Activated T-helper 17 cell treated with anti-CD3 and anti-CD28 coated beads, Interleukin-2, amount 50 U/mL, for 72 hours (primary cell): ENCODE measurements around the gene KLHL26. TPM values are rescaled to one million over a fixed set of nuclear protein-coding genes. Genes with fewer than 3 reads are reported as not detected.

Experiments
- ATAC-seq: fragments of 150-1000 bp; cut with Tn5 transposase; replicated peaks from 2 replicates; pipeline ENCODE4 v1.10.0; 2021; ENCODE audit warnings: mild to moderate bottlenecking, moderate library complexity
- H3K27ac Mint-ChIP-seq: one replicate; pipeline ENCODE4 v1.8.0; 2022; ENCODE audit warnings: mixed read lengths
- H3K27me3 Mint-ChIP-seq: one replicate; pipeline ENCODE4 v1.8.0; 2022; ENCODE audit warnings: mixed read lengths
- H3K36me3 Mint-ChIP-seq: one replicate; pipeline ENCODE4 v1.8.0; 2022; ENCODE audit warnings: low read depth, mild to moderate bottlenecking, mixed read lengths
- H3K4me1 Mint-ChIP-seq: one replicate; pipeline ENCODE4 v1.8.0; 2022; ENCODE audit warnings: mixed read lengths
- H3K4me3 Mint-ChIP-seq: one replicate; pipeline ENCODE4 v1.8.0; 2022; ENCODE audit warnings: mild to moderate bottlenecking, mixed read lengths
- H3K9me3 Mint-ChIP-seq: one replicate; pipeline ENCODE4 v1.8.0; 2022; ENCODE audit warnings: mixed read lengths
- total RNA-seq, 2 donors: library from RNA; stranded (reverse); gene quantifications; one replicate each; pipeline ENCODE4 v1.2.3, GENCODE V29; 2022

KLHL26 gene
- total RNA-seq, 2 donors from 2014 or later, result 10.6 to 11.4 TPM

- ATAC-seq, result no peak
- no peak overlapping the region for H3K4me3 Mint-ChIP-seq
- H3K36me3 Mint-ChIP-seq, result no peaks in the 10 kb centered on the region
- peaks cover 5% of the 10 kb centered on the region for H3K4me1 Mint-ChIP-seq
- H3K9me3 Mint-ChIP-seq, result no peaks in the 10 kb centered on the region
- no peaks in the 10 kb centered on the region for H3K27me3 Mint-ChIP-seq
- peak overlapping the region; percentile 43 for H3K27ac Mint-ChIP-seq
Measured at GRCh38 chr19:18646535-18647370, 9.9 kb downstream of the KLHL26 start.

GRCh38 chr19:18647371-18647767 is 10.5 kb downstream of the KLHL26 start:
- Mint-ChIP-seq H3K4me3 (no peak overlapping the region), H3K9me3 (no peaks in the 10 kb centered on the region), H3K36me3 (no peaks in the 10 kb centered on the region), H3K27ac (no peak overlapping the region), H3K4me1 (peaks cover 5% of the 10 kb centered on the region), H3K27me3 (no peaks in the 10 kb centered on the region)
- ATAC-seq, result no peak

GRCh38 chr19:18647807-18648206 is 11.0 kb downstream of the KLHL26 start:
- Mint-ChIP-seq H3K27me3 (no peaks in the 10 kb centered on the region), H3K4me3 (no peak overlapping the region), H3K36me3 (no peaks in the 10 kb centered on the region), H3K9me3 (no peaks in the 10 kb centered on the region), H3K27ac (no peak overlapping the region), H3K4me1 (peaks cover 5% of the 10 kb centered on the region)
- no peak for ATAC-seq

DNA sequence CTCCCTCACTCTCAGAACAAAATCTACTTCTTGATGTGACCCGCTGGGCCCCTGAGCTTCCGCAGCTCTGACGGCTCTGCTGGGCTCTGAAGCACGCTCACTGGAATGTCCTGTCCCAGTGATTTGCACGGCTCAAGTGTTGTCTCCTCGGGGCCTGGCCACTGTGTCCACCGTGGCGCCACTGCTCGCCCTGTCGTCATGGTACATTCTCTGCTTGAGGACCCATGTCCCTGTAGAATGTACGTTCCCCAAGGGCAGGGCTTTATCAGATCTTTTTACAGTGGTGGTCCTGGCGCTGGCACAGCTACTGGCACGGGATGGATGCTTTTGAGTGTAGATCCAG is 12.1 kb downstream of the KLHL26 start:
- H3K27me3 Mint-ChIP-seq, result no peaks in the 10 kb centered on the region
- H3K4me1 Mint-ChIP-seq, result peaks cover 4% of the 10 kb centered on the region
- no peak overlapping the region for H3K27ac Mint-ChIP-seq
- no peaks in the 10 kb centered on the region for H3K36me3 Mint-ChIP-seq
- no peak for ATAC-seq
- H3K9me3 Mint-ChIP-seq, result no peaks in the 10 kb centered on the region
- H3K4me3 Mint-ChIP-seq, result no peak overlapping the region

GRCh38 chr19:18649371-18650020 is 12.7 kb downstream of the KLHL26 start:
- no peak overlapping the region for H3K27ac Mint-ChIP-seq
- no peaks in the 10 kb centered on the region for H3K36me3 Mint-ChIP-seq
- no peaks in the 10 kb centered on the region for H3K27me3 Mint-ChIP-seq
- no peak for ATAC-seq
- H3K4me3 Mint-ChIP-seq, result no peak overlapping the region
- no peaks in the 10 kb centered on the region for H3K9me3 Mint-ChIP-seq
- H3K4me1 Mint-ChIP-seq, result peaks cover 2% of the 10 kb centered on the region

DNA sequence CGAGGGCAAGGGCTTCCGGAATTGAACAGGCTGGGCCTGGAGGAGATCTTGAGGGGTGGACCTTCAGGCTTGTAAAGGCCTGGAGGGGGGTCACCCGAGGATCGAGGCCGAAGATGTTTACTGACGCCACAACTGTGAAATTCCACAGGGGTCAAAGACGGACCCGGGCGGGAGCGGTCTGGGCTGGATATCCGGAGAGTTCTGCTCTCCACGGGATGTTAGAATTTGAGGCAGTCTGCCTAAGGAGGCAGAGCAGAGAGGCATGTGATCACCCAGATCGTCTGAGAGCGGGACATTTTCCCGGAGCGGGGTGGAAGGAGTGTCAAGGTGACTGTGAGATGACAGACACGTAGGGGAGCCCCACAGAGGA is 13.2 kb downstream of the KLHL26 start:
- no peaks in the 10 kb centered on the region for H3K27me3 Mint-ChIP-seq
- no peak for ATAC-seq
- no peaks in the 10 kb centered on the region for H3K36me3 Mint-ChIP-seq
- H3K9me3 Mint-ChIP-seq, result no peaks in the 10 kb centered on the region
- H3K4me1 Mint-ChIP-seq, result peaks cover 6% of the 10 kb centered on the region
- H3K27ac Mint-ChIP-seq, result no peak overlapping the region
- H3K4me3 Mint-ChIP-seq, result no peak overlapping the region

DNA sequence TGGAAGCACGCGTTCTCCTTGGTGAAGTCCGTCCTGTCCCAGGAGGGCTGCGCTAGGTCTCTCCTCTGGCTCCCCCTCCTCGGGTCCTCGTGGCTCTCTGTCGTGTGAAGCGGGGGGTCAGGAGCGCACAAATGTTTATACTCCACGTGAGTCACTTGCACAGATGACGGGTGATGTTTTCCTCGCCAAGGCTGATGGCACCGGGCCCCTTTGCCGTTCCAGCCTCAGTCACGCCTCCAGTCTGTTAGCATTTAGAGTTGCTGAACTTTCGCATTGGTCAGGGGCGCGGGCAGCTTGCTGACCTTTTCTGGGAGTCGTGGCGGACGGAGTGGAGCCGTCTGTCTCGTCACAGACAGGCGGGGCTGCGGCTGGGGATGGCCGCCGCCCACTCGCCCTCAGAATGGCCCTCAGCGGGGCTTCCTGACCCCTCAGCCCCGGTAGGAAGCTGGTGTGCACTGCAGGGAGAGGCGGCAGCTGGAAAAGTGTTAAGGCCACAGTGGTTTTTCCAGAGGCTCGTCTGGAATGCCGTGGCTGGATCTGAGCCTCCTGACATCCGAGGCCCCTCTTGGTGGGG is 13.7 kb downstream of the KLHL26 start:
- Mint-ChIP-seq H3K27ac (no peak overlapping the region), H3K27me3 (no peaks in the 10 kb centered on the region), H3K4me1 (peaks cover 6% of the 10 kb centered on the region), H3K4me3 (no peak overlapping the region), H3K9me3 (no peaks in the 10 kb centered on the region), H3K36me3 (no peaks in the 10 kb centered on the region)
- ATAC-seq, result no peak

- no peak for ATAC-seq
- no peak overlapping the region for H3K27ac Mint-ChIP-seq
- H3K4me3 Mint-ChIP-seq, result no peak overlapping the region
- H3K27me3 Mint-ChIP-seq, result no peaks in the 10 kb centered on the region
- H3K4me1 Mint-ChIP-seq, result peaks cover 6% of the 10 kb centered on the region
- H3K36me3 Mint-ChIP-seq, result no peaks in the 10 kb centered on the region
- H3K9me3 Mint-ChIP-seq, result no peaks in the 10 kb centered on the region
Measured at GRCh38 chr19:18651300-18651699, 14.5 kb downstream of the KLHL26 start.

GRCh38 chr19:18651733-18652132 is 14.9 kb downstream of the KLHL26 start:
- H3K36me3 Mint-ChIP-seq, result no peaks in the 10 kb centered on the region
- no peak for ATAC-seq
- no peaks in the 10 kb centered on the region for H3K27me3 Mint-ChIP-seq
- no peak overlapping the region for H3K27ac Mint-ChIP-seq
- H3K4me3 Mint-ChIP-seq, result no peak overlapping the region
- H3K4me1 Mint-ChIP-seq, result peaks cover 7% of the 10 kb centered on the region
- no peaks in the 10 kb centered on the region for H3K9me3 Mint-ChIP-seq

DNA sequence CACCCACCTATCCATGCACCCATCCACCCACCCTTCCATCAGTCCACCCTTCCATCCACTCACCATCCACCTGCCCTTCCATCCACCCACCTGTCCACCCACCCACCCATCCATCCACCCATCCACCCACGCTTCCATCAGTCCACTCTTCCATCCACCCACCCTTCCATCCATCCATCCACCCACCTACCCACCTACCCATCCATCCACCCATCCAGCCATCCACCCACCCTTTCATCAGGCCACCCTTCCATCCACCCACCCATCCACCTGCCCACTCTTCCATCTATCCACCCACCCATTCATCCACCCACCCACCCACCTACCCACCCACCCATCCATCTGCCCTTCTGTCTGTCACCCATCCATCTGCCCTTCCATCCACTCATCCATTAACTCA is 17.0 kb downstream of the KLHL26 start:
- Mint-ChIP-seq H3K27me3 (no peaks in the 10 kb centered on the region), H3K36me3 (no peaks in the 10 kb centered on the region), H3K27ac (no peak overlapping the region), H3K4me3 (no peak overlapping the region), H3K9me3 (no peaks in the 10 kb centered on the region), H3K4me1 (peaks cover 22% of the 10 kb centered on the region)
- no peak for ATAC-seq

GRCh38 chr19:18654469-18654868 is 17.6 kb downstream of the KLHL26 start:
- Mint-ChIP-seq H3K27me3 (no peaks in the 10 kb centered on the region), H3K4me3 (no peak overlapping the region), H3K4me1 (peaks cover 25% of the 10 kb centered on the region), H3K9me3 (no peaks in the 10 kb centered on the region), H3K27ac (no peak overlapping the region), H3K36me3 (no peaks in the 10 kb centered on the region)
- ATAC-seq, result no peak

GRCh38 chr19:18655173-18655844 is 18.5 kb downstream of the KLHL26 start:
- Mint-ChIP-seq H3K4me1 (peaks cover 25% of the 10 kb centered on the region), H3K4me3 (no peak overlapping the region), H3K9me3 (no peaks in the 10 kb centered on the region), H3K36me3 (no peaks in the 10 kb centered on the region), H3K27me3 (no peaks in the 10 kb centered on the region), H3K27ac (no peak overlapping the region)
- ATAC-seq, result no peak

GRCh38 chr19:18656337-18657086 is 19.7 kb downstream of the KLHL26 start:
- no peaks in the 10 kb centered on the region for H3K9me3 Mint-ChIP-seq
- peak overlapping the region; percentile 66 for H3K27ac Mint-ChIP-seq
- no peaks in the 10 kb centered on the region for H3K27me3 Mint-ChIP-seq
- no peak for ATAC-seq
- no peak overlapping the region for H3K4me3 Mint-ChIP-seq
- H3K4me1 Mint-ChIP-seq, result peaks cover 25% of the 10 kb centered on the region
- no peaks in the 10 kb centered on the region for H3K36me3 Mint-ChIP-seq
